HAP-1 (cell line): ENCODE results near the gene PRSS27.
"Not testable (repeated sequence)": the region's sequence is repeated elsewhere in the genome, so short reads cannot be mapped to it uniquely, and the experiment has no call there.

Experiments
- DNase-seq, 2 experiments: peaks; one replicate each; pipeline ENCODE4 v3.0.0-alpha.2; 2016 to 2020; ENCODE audit warnings: low spot score in 2 of 2
- H3K27me3 ChIP-seq: fragments of 250-450 bp; sonication (Bioruptor Pico); 2 replicates; pipeline ENCODE4 v1.5.1; 2020; ENCODE audit warnings: low read depth, mild to moderate bottlenecking, moderate library complexity
- H3K36me3 ChIP-seq: fragments of 250-450 bp; sonication (Bioruptor Pico); replicated peaks from 2 replicates; pipeline ENCODE4 v1.5.1; 2020; ENCODE audit warnings: mild to moderate bottlenecking
- H3K4me1 ChIP-seq: fragments of 250-450 bp; sonication (Bioruptor Pico); 2 replicates; pipeline ENCODE4 v1.5.1; 2020; ENCODE audit warnings: mild to moderate bottlenecking
- H3K4me3 ChIP-seq: fragments of 250-450 bp; sonication (Bioruptor Pico); 2 replicates; pipeline ENCODE4 v1.5.1; 2020; ENCODE audit warnings: mild to moderate bottlenecking, moderate library complexity
- H3K9me3 ChIP-seq: fragments of 250-450 bp; sonication (Bioruptor Pico); 2 replicates; pipeline ENCODE4 v1.5.1; 2020; ENCODE audit warnings: mild to moderate bottlenecking, moderate library complexity
- in situ Hi-C: fragments of 300-500 bp; cut with MboI; formaldehyde crosslinking; loops from 3 replicates; pipeline ENCODE4 v1.14.3; 2020; ENCODE audit warnings: low sequenced_read_pairs, inconsistent platforms, mixed read lengths

The PRSS27 gene

GRCh38 chr16:2692948-2693651 is 26.9 kb downstream of the PRSS27 start:
- peaks cover 13% of the 10 kb centered on the region; the same call in 1 of the 2 replicates for H3K36me3 ChIP-seq
- H3K4me3 ChIP-seq = no peak overlapping the region
- no peaks in the 10 kb centered on the region for H3K9me3 ChIP-seq
- no peaks in the 10 kb centered on the region for H3K27me3 ChIP-seq
- DNase-seq = no peak
- no peaks in the 10 kb centered on the region for H3K4me1 ChIP-seq
- in situ Hi-C loops = no loop called here

- Histone ChIP-seq H3K27me3 (no peaks in the 10 kb centered on the region), H3K36me3 (peaks cover 7% of the 10 kb centered on the region; the same call in 1 of the 2 replicates), H3K9me3 (no peaks in the 10 kb centered on the region), H3K4me1 (no peaks in the 10 kb centered on the region), H3K4me3 (no peak overlapping the region)
- DNase-seq = no peak
- in situ Hi-C loops = no loop called here
Observed at GRCh38 chr16:2692251-2692947, 27.6 kb downstream of the PRSS27 start.

GRCh38 chr16:2691491-2692248 is 28.4 kb downstream of the PRSS27 start:
- H3K36me3 ChIP-seq = no peaks in the 10 kb centered on the region; the same call in 1 of the 2 replicates
- no peaks in the 10 kb centered on the region for H3K9me3 ChIP-seq
- in situ Hi-C loops = no loop called here
- no peaks in the 10 kb centered on the region for H3K4me1 ChIP-seq
- no peak for DNase-seq
- H3K27me3 ChIP-seq = no peaks in the 10 kb centered on the region
- no peak overlapping the region for H3K4me3 ChIP-seq

GRCh38 chr16:2690852-2691251 is 29.2 kb downstream of the PRSS27 start:
- H3K27me3 ChIP-seq = no peaks in the 10 kb centered on the region
- H3K4me3 ChIP-seq = no peak overlapping the region
- H3K9me3 ChIP-seq = no peaks in the 10 kb centered on the region
- H3K36me3 ChIP-seq = no peaks in the 10 kb centered on the region
- in situ Hi-C loops = no loop called here
- DNase-seq = no peak
- H3K4me1 ChIP-seq = no peaks in the 10 kb centered on the region

GRCh38 chr16:2689968-2690801 is 29.8 kb downstream of the PRSS27 start:
- H3K36me3 ChIP-seq = no peaks in the 10 kb centered on the region
- no peaks in the 10 kb centered on the region for H3K27me3 ChIP-seq
- H3K4me3 ChIP-seq = no peak overlapping the region
- no peaks in the 10 kb centered on the region for H3K9me3 ChIP-seq
- no peak for DNase-seq
- no peaks in the 10 kb centered on the region for H3K4me1 ChIP-seq
- in situ Hi-C loops = no loop called here

- H3K4me1 ChIP-seq, H3K4me3 ChIP-seq, in situ Hi-C loops, H3K36me3 ChIP-seq, H3K9me3 ChIP-seq, H3K27me3 ChIP-seq, DNase-seq: not testable (repeated sequence)
Observed at GRCh38 chr16:2689422-2689821, 30.6 kb downstream of the PRSS27 start.

- H3K27me3 ChIP-seq = no peaks in the 10 kb centered on the region
- no peak for DNase-seq
- H3K4me3 ChIP-seq = no peak overlapping the region
- H3K9me3 ChIP-seq = no peaks in the 10 kb centered on the region
- H3K4me1 ChIP-seq = no peaks in the 10 kb centered on the region
- peaks cover under 1% of the 10 kb centered on the region; the same call in 1 of the 2 replicates for H3K36me3 ChIP-seq
- in situ Hi-C loops = no loop called here
Observed at GRCh38 chr16:2687531-2688308, 32.3 kb downstream of the PRSS27 start.

- peaks cover 4% of the 10 kb centered on the region; the same call in 1 of the 2 replicates for H3K36me3 ChIP-seq
- DNase-seq = no peak
- H3K27me3 ChIP-seq = no peaks in the 10 kb centered on the region
- H3K4me1 ChIP-seq = no peaks in the 10 kb centered on the region
- H3K4me3 ChIP-seq = no peak overlapping the region
- H3K9me3 ChIP-seq = no peaks in the 10 kb centered on the region
- in situ Hi-C loops = no loop called here
Observed at GRCh38 chr16:2686912-2687507, 33.0 kb downstream of the PRSS27 start.

GRCh38 chr16:2686075-2686474 is 33.9 kb downstream of the PRSS27 start:
- DNase-seq, H3K4me3 ChIP-seq, H3K9me3 ChIP-seq, H3K36me3 ChIP-seq, in situ Hi-C loops, H3K4me1 ChIP-seq, H3K27me3 ChIP-seq: not testable (repeated sequence)

- DNase-seq, in situ Hi-C loops, H3K9me3 ChIP-seq, H3K36me3 ChIP-seq, H3K27me3 ChIP-seq, H3K4me1 ChIP-seq: not testable (repeated sequence)
- H3K4me3 ChIP-seq = peak overlapping the region; percentile 97
Observed at GRCh38 chr16:2683041-2683440, 37.0 kb downstream of the PRSS27 start.

- no peaks in the 10 kb centered on the region for H3K27me3 ChIP-seq
- in situ Hi-C loops = no loop called here
- no peaks in the 10 kb centered on the region for H3K9me3 ChIP-seq
- DNase-seq = peak; percentile 95 to 97
- peak within 1 kb of the TSS; percentile 97 for H3K4me3 ChIP-seq
- peaks cover 10% of the 10 kb centered on the region for H3K36me3 ChIP-seq
- H3K4me1 ChIP-seq = no peaks in the 10 kb centered on the region; the same call in 1 of the 2 replicates
Observed at GRCh38 chr16:2682209-2683021, 37.6 kb downstream of the PRSS27 start, which contains the start of gene KCTD5. Gene KCTD5, plus strand, starts transcription at chr16:2682523. Its CDS starts 26 bp downstream, at chr16:2682549.

GRCh38 chr16:2680360-2680759 is 39.7 kb downstream of the PRSS27 start:
- H3K9me3 ChIP-seq, H3K4me1 ChIP-seq, in situ Hi-C loops, H3K27me3 ChIP-seq, H3K4me3 ChIP-seq, H3K36me3 ChIP-seq, DNase-seq: not testable (repeated sequence)
